Heart left ventricle (tissue), 16 donors: Measurements from ENCODE around the gene UROS. TPM values are rescaled to one million over a fixed set of nuclear protein-coding genes. Genes with fewer than 3 reads are reported as not detected.

ENCODE experiments used
- ATAC-seq, 4 donors: fragments of 200-7000 bp; cut with Tn5 transposase; one replicate each; pipeline ENCODE4 v1.9.1; 2020 to 2022; ENCODE audit warnings: moderate library complexity in 4 of 4, mild to moderate bottlenecking in 3 of 4, moderate number of reproducible peaks in 1 of 4
- DNase-seq, 5 donors: peaks; one replicate each; pipeline ENCODE4 v3.0.0-alpha.2; 2020
- H3K27ac ChIP-seq, 12 donors: fragments of 200-600 bp; sonication (generic) in 4 of 12; one replicate each; pipeline versions ENCODE4 v1.5.0 to v1.8.0; 2016 to 2022; ENCODE audit warnings: mild to moderate bottlenecking in 2 of 12
- H3K27me3 ChIP-seq, 9 donors: fragments of 200-600 bp; sonication (generic) in 2 of 9; one replicate each; pipeline versions ENCODE4 v1.5.1 to v1.8.0; 2016 to 2022; ENCODE audit warnings: mild to moderate bottlenecking in 3 of 9
- H3K36me3 ChIP-seq, 9 donors: fragments of 200-600 bp; sonication (generic) in 2 of 9; one replicate each; pipeline versions ENCODE4 v1.5.0 to v1.8.0; 2018 to 2022; ENCODE audit warnings: mild to moderate bottlenecking in 2 of 9
- H3K4me1 ChIP-seq, 12 donors: fragments of 200-600 bp; sonication (generic) in 4 of 12; one replicate each; pipeline versions ENCODE4 v1.5.0 to v1.8.0; 2016 to 2022; ENCODE audit warnings: mild to moderate bottlenecking in 3 of 12
- H3K4me3 ChIP-seq, 12 donors: fragments of 200-600 bp; sonication (generic) in 4 of 12; one replicate each; pipeline versions ENCODE4 v1.5.0 to v1.8.0; 2017 to 2022; ENCODE audit warnings: mild to moderate bottlenecking in 9 of 12, moderate library complexity in 4 of 12
- H3K9me3 ChIP-seq, 12 donors: fragments of 200-600 bp; sonication (generic) in 4 of 12; one replicate each; pipeline versions ENCODE4 v1.5.0 to v1.8.0; 2016 to 2022; ENCODE audit warnings: mild to moderate bottlenecking in 1 of 12
- POLR2A ChIP-seq, 2 donors: fragments of 450-650 bp; IDR thresholded peaks; one replicate each; pipeline ENCODE4 v1.6.1; 2017; ENCODE audit warnings: antibody characterized with exemption in 2 of 2, mild to moderate bottlenecking in 2 of 2, moderate library complexity in 2 of 2
- WGBS, 4 donors: extraction: QIAGEN DNeasy Blood & Tissue Kit in 2 of 4; methylation state at CpG; one replicate each; pipeline versions ENCODE4 v1.1.5 to v1.1.7; 2013 to 2018; 5-methylcytosine and 5-hydroxymethylcytosine counted together
- intact Hi-C, 10 donors: fragments of 100-400 bp; cut with DNase I; formaldehyde crosslinking; loops; one replicate each; pipeline versions ENCODE4 v1.11.1 to v1.14.2; 2022
- polyA plus RNA-seq, 2 donors: library from polyadenylated mRNA; stranded (reverse); fragments of 200-250 nt; gene quantifications; one replicate each; pipeline ENCODE4 v1.2.3, GENCODE V29; 2013
- total RNA-seq, 9 donors: library from RNA; depleted of rRNA in 2 of 9; stranded (reverse); fragments of >200 nt in 2 of 9; fragmentation: NEBNext Ultra II Directional in 3 of 9; extraction: Animal tissue kit (Norgen Biotek cat#: 25700) in 3 of 9; gene quantifications; one replicate each; pipeline versions ENCODE4 v1.1.0 to v1.2.4, GENCODE V29; 2016 to 2023
- TF ChIP-seq, protein P1 (sequence below), 12 donors: fragments of 200-600 bp; sonication (generic) in 4 of 12; IDR thresholded peaks; one replicate each; pipeline versions ENCODE4 v1.5.0 to v1.8.0; 2018 to 2022; ENCODE audit warnings: antibody characterized with exemption in 12 of 12, mild to moderate bottlenecking in 5 of 12
- donor health status: ischemic (EF 13 %, LVEDD 7.1; RV severe dilation, severe dysfunction).
- donor health status: healthy with polysubstance abuse.
- donor health status: DM: no; HTN: yes; CAD: no.
- donor health status: DM: no; HTN: no; CAD: no.
- donor health status: ischemic (EF 25% LVEDD 6.9; RV normal size, moderate dysfunction).
- donor health status: ischemic (EF 25% LVEDD 5.7; RV mildly dilated, moderate dysfunction).
- donor health status: healthy.
- donor health status: DM: yes; HTN: yes; CAD: no.
- donor health status: ischemic (EF 35%, LVEDD 5.7; RV mildly dilated, moderate dysfunction).
- donor health status: nonischemic (EF 11% LVEDD 7.7; RV severe dilation, severe dysfunction).
- donor health status: DM: yes; HTN: yes; CAD: no.
- donor health status: PGD.
- donor health status: ischemic (EF 29% LVEDD 5.4; RV normal size, mild dysfunction).
- donor health status: nonischemic (EF 23%, LVEDD 6.1; RV moderate dilation, normal function).

The UROS gene
- total and polyA plus RNA-seq, 11 donors, result 38.3 to 81.4 (median 68.5) TPM

DNA sequence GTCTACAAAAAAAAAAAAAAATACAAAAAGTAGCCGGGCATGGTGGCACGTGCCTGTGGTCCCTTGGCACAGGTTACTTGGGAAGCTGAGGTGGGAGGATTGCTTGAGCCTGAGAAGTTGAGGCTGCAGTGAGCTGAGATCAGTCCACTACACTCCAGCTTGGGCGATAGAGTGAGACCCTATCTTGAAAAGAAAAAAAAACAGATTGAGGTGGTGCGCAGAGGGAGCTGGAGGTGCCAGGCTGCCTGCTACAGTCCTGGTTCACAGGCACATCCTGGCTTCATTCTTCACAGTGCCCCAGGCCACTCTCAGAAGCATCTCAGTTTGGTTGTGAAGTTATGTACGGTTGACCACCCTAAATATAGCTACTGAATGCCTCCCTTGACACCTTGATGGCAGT is 52.2 kb downstream of the UROS start:
- DNase-seq, result no peak
- WGBS, 4 donors, result 88 to 93% (median 89%) methylated on average over 5 of the region's 5 CpGs
- TF ChIP-seq, protein P1, sequence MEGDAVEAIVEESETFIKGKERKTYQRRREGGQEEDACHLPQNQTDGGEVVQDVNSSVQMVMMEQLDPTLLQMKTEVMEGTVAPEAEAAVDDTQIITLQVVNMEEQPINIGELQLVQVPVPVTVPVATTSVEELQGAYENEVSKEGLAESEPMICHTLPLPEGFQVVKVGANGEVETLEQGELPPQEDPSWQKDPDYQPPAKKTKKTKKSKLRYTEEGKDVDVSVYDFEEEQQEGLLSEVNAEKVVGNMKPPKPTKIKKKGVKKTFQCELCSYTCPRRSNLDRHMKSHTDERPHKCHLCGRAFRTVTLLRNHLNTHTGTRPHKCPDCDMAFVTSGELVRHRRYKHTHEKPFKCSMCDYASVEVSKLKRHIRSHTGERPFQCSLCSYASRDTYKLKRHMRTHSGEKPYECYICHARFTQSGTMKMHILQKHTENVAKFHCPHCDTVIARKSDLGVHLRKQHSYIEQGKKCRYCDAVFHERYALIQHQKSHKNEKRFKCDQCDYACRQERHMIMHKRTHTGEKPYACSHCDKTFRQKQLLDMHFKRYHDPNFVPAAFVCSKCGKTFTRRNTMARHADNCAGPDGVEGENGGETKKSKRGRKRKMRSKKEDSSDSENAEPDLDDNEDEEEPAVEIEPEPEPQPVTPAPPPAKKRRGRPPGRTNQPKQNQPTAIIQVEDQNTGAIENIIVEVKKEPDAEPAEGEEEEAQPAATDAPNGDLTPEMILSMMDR (IDR thresholded peaks at IDR 0.05), result no peak
- TF ChIP-seq POLR2A (IDR thresholded peaks at IDR 0.05), result no peak

DNA sequence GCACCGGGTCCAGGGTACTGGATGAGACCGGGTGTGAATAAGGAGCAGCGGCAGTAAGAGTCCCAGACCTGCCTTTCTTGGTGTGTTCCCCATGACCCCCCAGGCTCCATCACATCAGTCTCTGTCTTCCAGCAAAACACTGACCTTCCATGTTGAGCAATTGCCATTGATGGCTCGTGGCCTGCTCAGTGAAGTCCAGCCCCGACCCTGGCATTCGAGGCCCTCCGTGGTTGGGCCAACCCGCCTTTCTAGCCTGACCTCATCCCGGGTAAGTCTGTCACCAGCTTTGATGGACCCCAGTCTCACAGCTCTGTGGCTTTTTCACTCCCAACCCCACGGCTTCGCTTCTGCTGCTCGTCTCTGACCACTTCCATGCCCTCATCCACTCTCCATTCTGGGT is 53.9 kb downstream of the UROS start:
- H3K27ac ChIP-seq, result peak overlapping the region in 2 of 12 donors; percentile 7 to 69
- 94 to 96% (median 95%) methylated on average over 12 of the region's 12 CpGs for WGBS, 4 donors

More for the DNA sequence above, 52.2 kb downstream of the UROS start:
- Histone ChIP-seq H3K4me3 (no peak overlapping the region), H3K4me1 (peaks cover 0 to 22% (median 3%) of the 10 kb centered on the region in 12 donors), H3K27ac (no peak overlapping the region), H3K9me3 (no peaks in the 10 kb centered on the region), H3K27me3 (no peaks in the 10 kb centered on the region), H3K36me3 (peaks cover 0 to 14% (median 0%) of the 10 kb centered on the region in 9 donors)
- intact Hi-C loops, result no loop called here
- no peak for ATAC-seq

DNA sequence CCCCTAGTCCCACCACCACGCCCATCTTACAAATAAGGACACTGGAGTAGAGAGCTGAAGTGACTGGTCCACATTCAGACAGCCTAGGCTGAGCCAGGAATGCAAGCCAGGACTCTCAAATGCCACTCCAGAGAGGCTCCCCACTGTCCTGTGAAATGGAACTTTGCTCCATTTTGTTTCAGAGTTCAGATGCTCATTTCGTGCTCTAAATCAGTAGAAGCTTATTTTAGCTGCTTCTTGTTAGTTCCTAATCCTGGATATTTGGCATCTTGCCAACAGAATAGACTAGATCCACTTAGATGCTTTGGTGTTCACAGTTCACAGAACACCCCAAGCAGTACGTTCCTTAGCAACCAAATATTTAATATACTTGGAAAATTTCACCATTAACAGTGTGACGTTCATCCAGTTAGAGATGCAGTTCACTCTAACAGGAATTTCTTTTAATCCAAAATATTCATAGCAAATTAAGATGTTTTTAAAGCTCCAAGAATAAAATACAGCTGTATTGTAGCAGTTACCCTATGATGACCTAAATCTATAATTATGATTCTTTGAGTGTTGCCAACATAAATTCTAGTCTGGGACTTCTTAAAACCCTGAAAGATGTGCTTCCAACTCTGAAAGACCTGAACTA is 54.7 kb downstream of the UROS start:
- intact Hi-C loops, result no loop called here
- ATAC-seq (peak; percentile 61 to 84 (median 74)), DNase-seq (no peak)
- Histone ChIP-seq H3K4me1 (peaks cover 0 to 22% (median 3%) of the 10 kb centered on the region in 12 donors), H3K9me3 (no peaks in the 10 kb centered on the region), H3K27me3 (no peaks in the 10 kb centered on the region), H3K36me3 (peaks cover 0 to 39% (median 25%) of the 10 kb centered on the region in 9 donors), H3K27ac (peak overlapping the region in 7 of 12 donors; percentile 1 to 69 (median 31)), H3K4me3 (no peak overlapping the region)
- 37 to 41% (median 39%) methylated on average over 4 of the region's 4 CpGs for WGBS, 4 donors
- TF ChIP-seq POLR2A (IDR thresholded peaks at IDR 0.05), result no peak
- TF ChIP-seq, protein P1 (IDR thresholded peaks at IDR 0.05), result no peak

More for the DNA sequence above, 53.9 kb downstream of the UROS start:
- DNase-seq, result no peak
- Histone ChIP-seq H3K9me3 (no peaks in the 10 kb centered on the region), H3K4me1 (peaks cover 0 to 22% (median 3%) of the 10 kb centered on the region in 12 donors), H3K36me3 (peaks cover 0 to 31% (median 16%) of the 10 kb centered on the region in 9 donors), H3K27me3 (no peaks in the 10 kb centered on the region), H3K4me3 (no peak overlapping the region)
- no peak for ATAC-seq
- intact Hi-C loops, result no loop called here
- TF ChIP-seq, protein P1 (IDR thresholded peaks at IDR 0.05), result no peak
- TF ChIP-seq POLR2A (IDR thresholded peaks at IDR 0.05), result no peak

DNA sequence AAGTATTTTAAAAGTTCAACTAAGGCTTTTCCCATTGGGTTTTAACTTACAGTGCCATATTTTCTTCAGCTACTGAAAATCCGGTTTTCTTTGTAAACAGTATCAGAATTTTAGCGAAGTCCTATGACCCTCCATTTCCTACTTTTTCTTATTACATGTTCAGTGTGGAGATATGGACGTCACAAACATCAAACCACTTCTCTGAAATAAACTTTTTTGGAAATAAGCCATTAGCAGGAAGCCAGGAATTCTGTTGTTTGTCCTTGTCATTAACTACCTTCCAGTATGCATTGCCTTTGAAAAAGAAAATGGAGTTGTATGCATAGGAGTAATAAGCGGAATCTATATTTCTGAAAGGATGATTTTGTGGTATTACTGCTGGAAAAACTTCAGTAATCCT is 56.5 kb downstream of the UROS start:
- H3K27me3 ChIP-seq, result no peaks in the 10 kb centered on the region
- DNase-seq (no peak), ATAC-seq (no peak)
- TF ChIP-seq POLR2A (IDR thresholded peaks at IDR 0.05), result no peak
- TF ChIP-seq, protein P1 (IDR thresholded peaks at IDR 0.05), result no peak
- no peak overlapping the region for H3K27ac ChIP-seq
- H3K9me3 ChIP-seq, result no peaks in the 10 kb centered on the region
- intact Hi-C loops, result no loop called here
- peaks cover 0 to 22% (median 3%) of the 10 kb centered on the region in 12 donors for H3K4me1 ChIP-seq
- no peak overlapping the region for H3K4me3 ChIP-seq
- WGBS, 4 donors, result 67 to 72% (median 69%) methylated on average over 4 of the region's 4 CpGs
- H3K36me3 ChIP-seq, result peaks cover 0 to 57% (median 43%) of the 10 kb centered on the region in 9 donors
